Fibroblast of villous mesenchyme (primary cell): ENCODE data around the gene CCSER2. TPM values are rescaled to one million over a fixed set of nuclear protein-coding genes. Genes with fewer than 3 reads are reported as not detected.

ENCODE experiments used
- DNase-seq: peaks from one replicate; pipeline ENCODE4 v3.0.0-alpha.2; 2010; ENCODE audit warnings: low read depth
- H3K4me3 ChIP-seq: 2 replicates; pipeline ENCODE4 v1.5.1; 2011; ENCODE audit warnings: low read depth, mild to moderate bottlenecking, low read length
- total RNA-seq: library from RNA; depleted of rRNA; stranded (reverse); fragments of >200 nt; gene quantifications from 2 replicates; pipeline ENCODE4 v1.2.3, GENCODE V29; 2012
- TF ChIP-seq, protein P1 (sequence below): IDR thresholded peaks from 2 replicates; pipeline ENCODE4 v1.5.1; 2012; ENCODE audit warnings: low read depth, mild to moderate bottlenecking, low read length; ENCODE audit not compliant: insufficient read depth

CCSER2 gene
- total RNA-seq, 1 donor: 48.4 TPM

DNA sequence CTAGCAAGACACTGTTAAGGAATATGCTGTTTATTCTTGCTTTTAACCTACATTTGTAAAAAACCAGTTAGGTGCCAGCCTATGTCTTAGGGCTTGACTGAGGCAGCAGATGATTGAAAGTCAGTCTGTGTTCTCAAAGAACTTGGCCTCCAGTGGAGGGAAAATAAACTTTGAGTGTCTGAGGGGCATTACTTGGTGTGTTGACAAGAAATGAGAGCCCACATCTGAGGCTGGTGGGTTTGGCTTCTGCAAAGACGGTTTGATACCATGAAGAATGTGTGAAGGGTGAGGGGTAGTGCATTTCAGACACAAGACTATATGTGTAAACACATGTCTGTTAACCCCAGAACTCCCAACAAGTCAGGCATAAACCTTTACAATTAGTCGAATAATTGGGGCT, 28.5 kb downstream of the CCSER2 start:
- H3K4me3 ChIP-seq: no peak overlapping the region
- DNase-seq: no peak
- TF ChIP-seq, protein P1, sequence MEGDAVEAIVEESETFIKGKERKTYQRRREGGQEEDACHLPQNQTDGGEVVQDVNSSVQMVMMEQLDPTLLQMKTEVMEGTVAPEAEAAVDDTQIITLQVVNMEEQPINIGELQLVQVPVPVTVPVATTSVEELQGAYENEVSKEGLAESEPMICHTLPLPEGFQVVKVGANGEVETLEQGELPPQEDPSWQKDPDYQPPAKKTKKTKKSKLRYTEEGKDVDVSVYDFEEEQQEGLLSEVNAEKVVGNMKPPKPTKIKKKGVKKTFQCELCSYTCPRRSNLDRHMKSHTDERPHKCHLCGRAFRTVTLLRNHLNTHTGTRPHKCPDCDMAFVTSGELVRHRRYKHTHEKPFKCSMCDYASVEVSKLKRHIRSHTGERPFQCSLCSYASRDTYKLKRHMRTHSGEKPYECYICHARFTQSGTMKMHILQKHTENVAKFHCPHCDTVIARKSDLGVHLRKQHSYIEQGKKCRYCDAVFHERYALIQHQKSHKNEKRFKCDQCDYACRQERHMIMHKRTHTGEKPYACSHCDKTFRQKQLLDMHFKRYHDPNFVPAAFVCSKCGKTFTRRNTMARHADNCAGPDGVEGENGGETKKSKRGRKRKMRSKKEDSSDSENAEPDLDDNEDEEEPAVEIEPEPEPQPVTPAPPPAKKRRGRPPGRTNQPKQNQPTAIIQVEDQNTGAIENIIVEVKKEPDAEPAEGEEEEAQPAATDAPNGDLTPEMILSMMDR: no peak

DNA sequence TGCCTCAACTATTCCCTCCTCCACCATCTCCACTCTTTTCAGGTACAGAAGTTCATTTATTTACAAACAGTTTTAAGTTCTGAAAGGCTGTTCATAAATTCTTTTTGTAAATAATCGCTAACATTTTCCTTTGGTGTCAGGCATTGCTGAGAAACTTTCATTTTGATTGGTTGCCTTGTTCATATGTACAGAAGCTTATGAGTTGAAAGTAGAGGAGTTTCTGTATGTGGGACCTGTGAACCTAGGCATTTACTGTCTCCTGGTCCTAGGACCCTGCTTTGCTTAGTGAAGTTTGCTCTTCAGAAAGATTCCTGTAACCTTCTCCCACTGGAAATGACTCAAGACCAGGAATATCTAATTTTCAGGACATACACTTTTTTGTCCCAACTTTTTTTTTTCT, 30.4 kb downstream of the CCSER2 start:
- H3K4me3 ChIP-seq: no peak overlapping the region
- TF ChIP-seq, protein P1: no peak
- DNase-seq: no peak

DNA sequence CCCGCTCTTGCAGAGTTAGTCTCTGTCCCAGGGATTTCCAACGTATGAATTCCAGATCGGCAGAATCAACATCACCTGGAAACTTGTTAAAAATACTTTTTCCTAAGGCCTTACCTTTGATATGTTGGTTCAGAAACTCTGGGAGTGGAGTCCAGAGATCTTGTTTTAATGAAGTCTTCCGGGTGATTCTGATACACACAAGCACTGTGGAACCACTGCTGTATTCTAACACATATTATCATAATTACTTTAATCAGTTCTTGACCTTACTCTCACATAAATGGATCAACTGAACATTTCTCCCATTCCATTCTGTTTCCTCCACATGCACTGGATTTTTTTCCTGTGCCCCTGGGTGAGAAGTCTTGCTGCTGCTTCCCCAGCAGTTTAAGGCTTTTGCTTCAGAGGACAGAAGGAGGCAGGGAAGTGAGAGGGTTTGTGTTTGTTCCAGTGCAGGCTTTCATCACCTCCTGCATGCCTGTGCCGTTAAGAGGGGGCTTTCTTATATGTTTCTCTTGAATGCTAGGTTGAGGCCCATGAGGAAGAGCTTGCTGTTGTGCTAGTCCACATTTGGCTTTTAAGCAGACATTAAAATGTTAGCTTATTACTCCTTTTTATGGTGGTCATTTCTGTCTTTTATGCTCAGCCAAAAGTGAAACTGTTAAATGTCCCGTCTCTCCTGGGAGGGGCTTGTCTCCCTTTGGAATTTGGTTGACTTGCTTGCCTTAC, 32.4 kb downstream of the CCSER2 start:
- TF ChIP-seq, protein P1: no peak
- peak overlapping the region; percentile 64 for H3K4me3 ChIP-seq
- DNase-seq: peak; percentile 47

DNA sequence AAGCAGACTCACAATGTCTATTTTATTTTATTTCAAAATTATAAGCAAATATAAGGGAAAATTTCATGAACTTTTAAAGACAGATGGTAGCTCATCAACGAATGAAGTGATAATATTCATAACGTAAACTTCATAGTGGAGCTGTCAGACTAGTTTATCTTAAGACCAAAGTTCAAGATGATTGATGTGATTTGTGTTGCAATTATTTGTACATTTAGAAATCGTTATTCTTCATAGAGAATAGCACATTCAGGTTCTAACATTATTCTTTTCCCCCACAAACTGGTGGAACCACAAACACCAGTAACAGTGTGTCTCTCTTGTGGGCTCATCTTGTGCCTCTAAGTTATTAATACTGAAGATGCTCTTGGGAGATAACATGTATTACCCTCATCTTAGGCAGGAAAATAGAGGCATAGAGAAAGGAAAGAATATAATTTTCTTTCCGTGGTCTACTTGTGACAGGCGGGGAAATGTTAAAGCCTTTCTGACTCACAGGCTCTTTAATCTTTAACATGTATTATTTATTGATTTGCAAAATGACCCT, 37.0 kb downstream of the CCSER2 start:
- H3K4me3 ChIP-seq: no peak overlapping the region
- TF ChIP-seq, protein P1: no peak
- DNase-seq: no peak

DNA sequence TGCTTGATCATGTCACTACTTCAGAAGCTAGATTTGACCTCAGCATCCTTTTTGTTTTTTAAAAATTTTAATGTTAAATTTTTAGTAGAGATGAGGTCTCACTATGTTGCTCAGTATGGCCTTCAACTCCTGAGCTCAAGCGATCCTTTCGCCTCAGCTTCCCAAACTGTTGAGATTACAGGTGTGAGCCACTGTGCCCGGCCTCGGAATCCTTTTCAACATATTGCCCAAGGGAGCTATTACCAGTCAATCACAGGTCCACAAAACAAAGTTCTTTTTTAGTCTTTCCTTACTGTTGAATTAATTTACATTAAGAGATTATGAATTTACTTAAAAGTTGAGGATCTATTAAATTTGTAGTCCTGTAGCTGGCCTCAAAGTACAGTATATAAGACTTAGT, 37.7 kb downstream of the CCSER2 start:
- DNase-seq: no peak
- H3K4me3 ChIP-seq: no peak overlapping the region
- TF ChIP-seq, protein P1: no peak

DNA sequence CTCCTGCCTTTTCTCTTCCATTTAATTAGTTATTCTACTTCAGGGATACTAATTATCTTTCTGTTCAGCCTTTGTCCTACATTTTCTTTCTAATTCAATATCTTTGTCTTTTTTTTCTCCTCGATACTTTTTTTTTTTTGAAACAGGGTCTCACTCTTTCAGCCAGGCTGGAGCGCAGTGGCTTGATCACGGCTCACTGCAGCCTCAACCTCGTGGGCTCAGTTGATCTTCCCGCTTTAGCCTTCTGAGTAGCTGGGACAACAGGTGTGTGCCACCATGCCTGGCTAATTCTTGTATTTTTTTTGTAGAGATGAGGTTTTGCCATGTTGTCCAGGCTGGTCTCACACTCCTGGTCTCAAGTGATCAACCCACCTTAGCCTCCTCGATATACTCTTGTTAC, 38.9 kb downstream of the CCSER2 start:
- H3K4me3 ChIP-seq: no peak overlapping the region
- TF ChIP-seq, protein P1: no peak
- DNase-seq: no peak

DNA sequence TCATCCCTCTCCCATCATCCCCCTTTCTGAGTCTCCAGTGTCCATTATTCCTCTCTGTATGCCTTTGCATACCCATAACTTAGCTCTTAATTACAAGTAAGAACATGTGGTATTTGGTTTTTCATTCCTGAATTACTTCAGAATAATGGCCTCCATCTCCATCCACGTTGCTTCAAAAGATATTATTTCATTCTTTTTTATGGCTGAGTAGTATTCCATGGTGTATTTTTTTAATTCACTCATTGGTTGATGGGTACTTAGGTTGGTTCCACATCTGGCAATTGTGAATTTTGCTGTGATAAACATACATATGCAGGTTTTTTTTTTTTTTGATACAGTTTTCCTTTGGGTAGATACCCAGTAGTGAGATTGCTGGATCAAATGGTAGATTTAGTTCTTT, 40.4 kb downstream of the CCSER2 start:
- H3K4me3 ChIP-seq: no peak overlapping the region
- no peak for DNase-seq

More for the DNA sequence above, 40.4 kb downstream of the CCSER2 start:
- TF ChIP-seq, protein P1: no peak
